HL-60/S4 (cell line): ENCODE measurements around the gene SF3B2.
"Not testable (repeated sequence)": the region's sequence is repeated elsewhere in the genome, so short reads cannot be mapped to it uniquely, and the experiment has no call there.

Experiments
- in situ Hi-C: fragments of 300-500 bp; cut with MboI; formaldehyde crosslinking; loops from 2 replicates; pipeline ENCODE4 v1.14.3; 2022; ENCODE audit warnings: low sequenced_read_pairs

The SF3B2 gene

GRCh38 chr11:66051766-66052663 is at the start of gene SF3B2:
Gene SF3B2, plus strand, starts transcription at chr11:66052364. Its CDS starts 21 bp downstream, at chr11:66052385.
- in situ Hi-C loops, result no loop called here

GRCh38 chr11:66002648-66003225 is 49.4 kb upstream of the SF3B2 start:
- in situ Hi-C loops, result no loop called here

- in situ Hi-C loops, result no loop called here
Observed at GRCh38 chr11:66003291-66003690, 48.9 kb upstream of the SF3B2 start.

- in situ Hi-C loops, result no loop called here
Observed at GRCh38 chr11:66004186-66004585, 48.0 kb upstream of the SF3B2 start.

GRCh38 chr11:66006134-66006890 is 45.9 kb upstream of the SF3B2 start:
- in situ Hi-C loops, result no loop called here

- in situ Hi-C loops, result no loop called here
Observed at GRCh38 chr11:66006891-66007176, 45.3 kb upstream of the SF3B2 start.

GRCh38 chr11:66007201-66007634 is 44.9 kb upstream of the SF3B2 start:
- in situ Hi-C loops, result no loop called here

GRCh38 chr11:66008095-66008467 is 44.1 kb upstream of the SF3B2 start:
- in situ Hi-C loops, result no loop called here

DNA sequence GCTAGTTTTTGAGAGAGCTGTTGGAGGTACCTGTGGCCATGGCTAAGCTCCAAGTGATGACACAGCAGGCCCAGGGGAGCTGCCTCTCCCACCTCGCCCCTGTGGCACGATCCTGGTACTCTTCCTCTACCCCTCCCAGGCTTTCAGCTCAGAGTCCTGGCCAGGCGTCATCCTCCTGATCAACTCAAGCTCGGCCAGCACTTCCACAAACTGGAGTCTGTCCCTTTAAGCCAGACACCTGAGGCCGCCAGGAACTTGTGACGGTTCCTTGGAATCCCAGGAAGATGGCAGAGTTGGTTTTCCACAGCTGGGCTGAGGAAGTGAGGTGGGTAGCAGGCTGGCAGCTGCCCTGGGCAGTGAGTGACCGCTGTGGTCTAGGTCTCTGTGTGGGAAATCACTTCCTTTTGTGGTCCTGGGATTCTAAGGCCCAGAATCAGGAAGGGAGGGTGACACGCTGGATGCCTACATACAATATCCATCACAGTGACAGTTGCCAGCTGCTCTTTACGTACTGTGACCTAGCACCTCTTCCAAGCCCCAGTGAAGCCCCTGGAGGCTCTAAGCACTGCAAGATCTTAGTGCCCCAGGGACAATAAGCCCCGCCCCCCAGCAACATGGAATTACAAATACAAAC is 43.6 kb upstream of the SF3B2 start:
- in situ Hi-C loops, result no loop called here

GRCh38 chr11:66010036-66010435 is 42.1 kb upstream of the SF3B2 start:
- in situ Hi-C loops, result not testable (repeated sequence)

DNA sequence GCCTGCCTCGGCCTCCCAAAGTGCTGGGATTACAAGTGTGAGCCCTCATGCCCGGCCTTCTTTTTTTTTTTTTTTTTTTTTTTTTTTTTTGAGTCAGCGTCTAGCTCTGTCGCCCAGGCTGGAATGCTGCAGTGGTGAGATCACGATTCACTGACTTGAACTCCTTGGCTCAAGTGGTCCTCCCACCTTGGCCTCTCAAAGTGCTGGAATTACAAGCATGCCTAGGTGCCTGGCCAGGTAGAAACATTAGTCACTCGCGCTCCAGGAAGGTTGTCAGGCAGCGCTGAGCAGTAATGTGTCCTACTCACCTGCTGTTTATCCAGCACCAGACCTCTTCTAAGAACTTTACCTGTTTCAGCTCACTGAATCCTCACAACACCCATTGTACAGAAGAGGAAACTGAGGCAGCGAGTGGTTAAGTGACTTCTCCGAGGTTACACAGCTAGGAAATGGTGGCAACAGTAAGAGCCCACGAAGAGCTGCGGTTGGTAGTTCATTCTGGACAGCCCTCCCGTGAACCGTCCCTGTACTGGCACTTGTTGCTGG is 40.9 kb upstream of the SF3B2 start:
- in situ Hi-C loops, result no loop called here

DNA sequence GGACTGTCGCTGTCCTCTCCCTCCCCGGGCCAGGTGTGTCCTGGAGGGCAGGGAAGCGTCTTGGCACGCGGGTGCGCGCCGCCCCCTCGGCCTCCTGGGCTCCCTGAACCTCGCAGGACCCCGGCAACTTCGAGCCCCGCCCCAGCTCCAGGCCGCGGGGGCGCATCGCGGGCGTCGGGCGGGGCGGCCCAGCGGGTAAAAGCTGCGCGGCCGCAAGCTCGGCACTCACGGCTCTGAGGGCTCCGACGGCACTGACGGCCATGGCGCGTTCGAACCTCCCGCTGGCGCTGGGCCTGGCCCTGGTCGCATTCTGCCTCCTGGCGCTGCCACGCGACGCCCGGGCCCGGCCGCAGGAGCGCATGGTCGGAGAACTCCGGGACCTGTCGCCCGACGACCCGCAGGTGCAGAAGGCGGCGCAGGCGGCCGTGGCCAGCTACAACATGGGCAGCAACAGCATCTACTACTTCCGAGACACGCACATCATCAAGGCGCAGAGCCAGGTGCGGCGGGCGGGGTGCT is 40.3 kb upstream of the SF3B2 start, which contains the start of gene CST6:
CST6 (plus strand) TSS at position 224 of the 519 bp plus-strand sequence; CDS start at position 261, 37 bp downstream.
- in situ Hi-C loops, result no loop called here

- in situ Hi-C loops, result no loop called here
Observed at GRCh38 chr11:66012371-66012945, 39.7 kb upstream of the SF3B2 start.

- in situ Hi-C loops, result no loop called here
Observed at GRCh38 chr11:66012946-66013761, 39.0 kb upstream of the SF3B2 start.

DNA sequence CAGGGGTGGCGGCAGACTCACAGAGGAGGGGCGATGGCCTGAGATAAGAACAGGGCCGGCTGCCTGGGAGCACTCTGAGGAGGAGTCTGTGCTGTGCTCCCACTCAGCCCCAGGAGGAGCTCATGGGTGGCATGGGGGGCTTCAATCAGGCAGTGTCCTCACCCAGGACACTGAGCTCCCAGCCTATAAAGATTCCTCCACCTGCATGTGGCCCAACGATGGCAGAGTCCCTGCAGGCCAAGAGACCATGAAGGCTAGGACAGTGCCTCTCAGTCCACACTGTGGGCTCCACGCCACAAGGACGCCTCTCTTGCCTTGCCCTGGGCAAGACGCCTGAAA is 38.4 kb upstream of the SF3B2 start:
- in situ Hi-C loops, result no loop called here

DNA sequence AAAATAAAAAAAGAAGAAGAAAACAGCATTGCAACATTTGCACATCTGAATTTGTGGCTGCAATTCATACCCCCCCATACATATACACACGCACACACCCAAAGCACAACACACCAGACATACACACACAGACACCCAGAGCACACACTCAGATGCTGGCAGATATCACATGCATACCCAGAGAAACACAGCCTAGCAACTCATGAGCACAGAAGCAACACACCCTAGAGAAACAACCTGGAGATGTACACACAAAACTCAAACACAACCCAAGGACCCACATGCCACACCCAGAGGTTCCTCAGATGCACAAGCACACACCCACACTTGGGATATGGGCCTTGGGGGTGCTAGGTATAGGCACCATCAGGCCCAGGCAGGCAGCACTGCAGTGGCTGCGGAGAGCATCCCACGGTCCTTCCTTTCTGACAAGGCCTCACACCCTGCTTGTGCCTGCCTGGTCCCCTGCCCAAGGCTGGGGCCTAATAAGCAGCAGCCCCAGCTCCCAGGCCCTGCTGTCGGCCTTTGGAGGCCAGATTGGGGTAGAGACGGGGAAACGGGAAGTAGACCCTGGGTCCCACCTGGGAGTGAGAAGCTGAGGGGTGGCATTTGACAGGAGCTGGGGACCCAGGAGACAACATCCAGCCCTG is 37.2 kb upstream of the SF3B2 start:
- in situ Hi-C loops, result no loop called here

DNA sequence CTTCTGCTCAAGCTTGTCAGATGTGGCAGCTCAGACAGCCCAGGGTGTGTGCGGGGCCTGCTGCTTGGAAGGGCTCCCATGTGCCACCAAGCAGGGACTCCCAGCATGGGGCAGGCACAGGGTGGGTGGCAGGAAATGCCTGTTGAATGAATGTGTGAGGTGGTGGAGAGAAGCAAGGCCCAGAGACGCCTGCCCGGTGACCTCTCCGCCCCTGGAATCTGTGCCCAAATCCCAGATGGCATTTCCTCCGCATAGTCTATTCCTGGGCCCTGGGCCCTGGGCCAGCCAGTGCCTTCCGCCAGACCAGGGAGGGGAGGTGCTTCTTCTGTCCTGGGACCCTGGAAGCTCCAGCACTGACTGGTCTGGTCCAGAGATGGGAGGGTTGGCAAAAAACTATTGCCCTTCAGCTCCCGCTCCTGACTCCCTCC is 36.7 kb upstream of the SF3B2 start:
- in situ Hi-C loops, result no loop called here

DNA sequence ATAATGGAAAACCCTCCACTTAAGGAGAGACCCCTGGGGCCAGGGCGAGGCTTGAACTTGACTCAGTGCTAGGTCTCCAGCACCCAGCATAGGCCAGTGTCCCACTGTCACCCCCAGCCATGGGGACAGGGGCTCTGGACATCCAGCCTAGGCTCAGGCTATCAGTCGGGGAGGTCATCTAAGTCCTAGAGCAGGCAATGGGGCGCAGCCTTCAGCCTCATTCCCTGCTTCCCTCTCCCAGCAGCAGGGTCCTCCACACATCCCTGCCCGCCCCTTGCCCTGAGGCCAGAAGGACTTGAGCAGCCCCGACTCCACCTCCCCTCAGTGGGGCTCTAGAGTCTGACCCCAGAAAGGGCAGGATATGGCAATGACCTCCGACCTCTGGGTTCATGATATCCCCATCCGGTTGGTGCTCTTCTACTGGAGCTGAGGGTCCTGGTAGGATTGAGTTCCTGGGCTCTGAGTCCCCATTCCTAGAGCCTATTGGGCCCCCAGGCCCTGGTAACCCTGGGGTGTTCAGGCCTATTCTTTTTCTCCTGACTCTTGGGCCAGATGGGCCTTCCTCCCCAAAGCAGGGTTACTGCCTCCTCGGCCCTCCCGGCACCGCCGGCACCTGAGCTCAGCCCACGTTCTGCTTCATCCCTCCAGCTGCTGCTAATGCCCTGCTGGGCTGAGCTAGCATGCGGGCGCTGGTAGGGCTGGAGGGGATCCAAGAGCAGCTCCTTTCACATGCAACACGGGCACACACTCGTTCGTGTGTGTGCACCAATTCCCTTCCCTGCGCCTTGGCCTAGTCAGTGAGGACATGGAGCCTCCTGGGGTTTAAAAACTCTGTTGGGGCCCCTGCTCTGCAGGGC is 36.0 kb upstream of the SF3B2 start:
- in situ Hi-C loops, result no loop called here
